SU-DHL-6 (cell line): ENCODE data around the gene ANKRD33B.

Experiments
- H2AFZ ChIP-seq: fragments of 200-600 bp; sonication (generic); 2 replicates; pipeline ENCODE4 v1.6.1; 2014; ENCODE audit warnings: low read depth, mild to moderate bottlenecking, moderate library complexity, mixed read lengths, antibody characterized with exemption, low read length; ENCODE audit not compliant: severe bottlenecking
- H3F3A ChIP-seq: fragments of 200-600 bp; shearing (Covaris generic); 2 replicates; pipeline ENCODE4 v1.6.0; 2016; ENCODE audit warnings: antibody characterized with exemption, mild to moderate bottlenecking; ENCODE audit not compliant: insufficient read depth
- H3K27ac ChIP-seq: fragments of 200-600 bp; sonication (generic); 2 replicates; pipeline ENCODE4 v1.5.1; 2016; ENCODE audit warnings: low read depth, mild to moderate bottlenecking, low read length, moderate library complexity, mixed read lengths
- H3K27me3 ChIP-seq: fragments of 200-600 bp; sonication (generic), shearing (Covaris generic); 2 replicates; pipeline ENCODE4 v1.6.0; 2014; ENCODE audit warnings: mild to moderate bottlenecking, low read length
- H3K36me3 ChIP-seq: fragments of 200-600 bp; sonication (generic); 2 replicates; pipeline ENCODE4 v1.6.1; 2014; ENCODE audit warnings: mild to moderate bottlenecking, low read length, mixed read lengths
- H3K4me2 ChIP-seq: fragments of 300-600, 200-600 bp; shearing (Covaris generic), sonication (generic); 2 replicates; pipeline ENCODE4 v1.6.0; 2014; ENCODE audit warnings: low read length, low read depth, mild to moderate bottlenecking; ENCODE audit not compliant: poor library complexity, severe bottlenecking
- H3K4me3 ChIP-seq: fragments of 200-600 bp; sonication (generic); 2 replicates; pipeline ENCODE4 v1.5.1; 2014; ENCODE audit warnings: antibody characterized with exemption, low read length, mild to moderate bottlenecking, mixed read lengths; ENCODE audit not compliant: insufficient read depth, poor library complexity, severe bottlenecking
- H3K79me2 ChIP-seq: fragments of 200-600 bp; sonication (generic); 2 replicates; pipeline ENCODE4 v1.6.1; 2014; ENCODE audit warnings: mild to moderate bottlenecking, low read length, moderate library complexity; ENCODE audit not compliant: insufficient read depth
- H3K9ac ChIP-seq: fragments of 200-600 bp; sonication (generic); 2 replicates; pipeline ENCODE4 v1.7.0; 2014; ENCODE audit warnings: mild to moderate bottlenecking, low read length
- H3K9me2 ChIP-seq: fragments of 200-600 bp; sonication (generic); replicated peaks from 2 replicates; pipeline ENCODE4 v1.6.1; 2014; ENCODE audit warnings: low read length; ENCODE audit not compliant: insufficient read depth
- H3K9me3 ChIP-seq: fragments of 200-600 bp; sonication (generic); 2 replicates; pipeline ENCODE4 v1.6.1; 2014; ENCODE audit warnings: low read length, mixed read lengths; ENCODE audit not compliant: insufficient read depth
- H4K20me1 ChIP-seq: fragments of 200-600 bp; sonication (generic); 2 replicates; pipeline ENCODE4 v1.6.1; 2014; ENCODE audit warnings: low read depth, mild to moderate bottlenecking, antibody characterized with exemption, low read length, moderate library complexity, mixed read lengths
- EZH2phosphoT487 ChIP-seq: fragments of 200-600 bp; sonication (generic), shearing (Covaris generic); conservative IDR thresholded peaks from 2 replicates; pipeline ENCODE4 v1.6.1; 2018; ENCODE audit warnings: mild to moderate bottlenecking, antibody characterized with exemption, low read length, moderate library complexity, mixed read lengths
- TF ChIP-seq, protein P1 (sequence below): fragments of 200-600 bp; sonication (generic); IDR thresholded peaks from one replicate; pipeline ENCODE4 v1.5.1; 2017; ENCODE audit warnings: antibody characterized with exemption, mild to moderate bottlenecking, low read length, moderate library complexity; ENCODE audit not compliant: insufficient read depth, poor library complexity, severe bottlenecking

ANKRD33B gene

DNA sequence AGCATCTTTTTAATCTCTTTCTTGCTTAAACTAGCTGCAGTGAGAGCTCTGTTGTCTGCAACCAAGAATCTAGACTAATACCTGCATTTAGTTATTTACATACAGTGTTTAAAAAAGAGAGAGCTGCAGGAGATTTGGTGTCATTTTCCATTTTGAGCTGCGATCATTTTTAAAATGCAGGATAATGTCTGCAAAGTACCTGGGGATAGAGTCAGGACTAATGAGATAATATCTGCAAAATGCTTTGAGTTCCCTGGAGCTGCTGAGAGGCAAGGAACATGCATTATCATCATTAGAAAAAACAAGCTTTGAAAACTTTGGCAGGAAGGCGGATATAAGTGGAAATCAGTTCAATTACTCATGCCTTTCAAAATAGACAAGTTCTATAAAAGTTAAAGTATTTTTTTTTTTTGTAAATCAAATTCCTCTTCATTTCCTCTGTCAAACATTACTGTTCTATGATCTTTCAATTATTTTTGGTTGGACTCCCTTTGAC is 21.8 kb upstream of the ANKRD33B start:
- no peaks in the 10 kb centered on the region for H3K79me2 ChIP-seq
- H3K36me3 ChIP-seq, result no peaks in the 10 kb centered on the region
- TF ChIP-seq, protein P1, sequence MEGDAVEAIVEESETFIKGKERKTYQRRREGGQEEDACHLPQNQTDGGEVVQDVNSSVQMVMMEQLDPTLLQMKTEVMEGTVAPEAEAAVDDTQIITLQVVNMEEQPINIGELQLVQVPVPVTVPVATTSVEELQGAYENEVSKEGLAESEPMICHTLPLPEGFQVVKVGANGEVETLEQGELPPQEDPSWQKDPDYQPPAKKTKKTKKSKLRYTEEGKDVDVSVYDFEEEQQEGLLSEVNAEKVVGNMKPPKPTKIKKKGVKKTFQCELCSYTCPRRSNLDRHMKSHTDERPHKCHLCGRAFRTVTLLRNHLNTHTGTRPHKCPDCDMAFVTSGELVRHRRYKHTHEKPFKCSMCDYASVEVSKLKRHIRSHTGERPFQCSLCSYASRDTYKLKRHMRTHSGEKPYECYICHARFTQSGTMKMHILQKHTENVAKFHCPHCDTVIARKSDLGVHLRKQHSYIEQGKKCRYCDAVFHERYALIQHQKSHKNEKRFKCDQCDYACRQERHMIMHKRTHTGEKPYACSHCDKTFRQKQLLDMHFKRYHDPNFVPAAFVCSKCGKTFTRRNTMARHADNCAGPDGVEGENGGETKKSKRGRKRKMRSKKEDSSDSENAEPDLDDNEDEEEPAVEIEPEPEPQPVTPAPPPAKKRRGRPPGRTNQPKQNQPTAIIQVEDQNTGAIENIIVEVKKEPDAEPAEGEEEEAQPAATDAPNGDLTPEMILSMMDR, result no peak
- no peak for TF ChIP-seq EZH2phosphoT487
- no peak overlapping the region for H3K4me3 ChIP-seq
- no peak overlapping the region for H2AFZ ChIP-seq
- H3K27me3 ChIP-seq, result no peaks in the 10 kb centered on the region
- H3K4me2 ChIP-seq, result no peak overlapping the region
- no peaks in the 10 kb centered on the region for H4K20me1 ChIP-seq
- H3K9ac ChIP-seq, result no peak overlapping the region
- H3K9me2 ChIP-seq, result no peaks in the 10 kb centered on the region
- no peaks in the 10 kb centered on the region; the same call in 1 of the 2 replicates for H3F3A ChIP-seq
- no peak overlapping the region for H3K27ac ChIP-seq
- no peaks in the 10 kb centered on the region for H3K9me3 ChIP-seq

DNA sequence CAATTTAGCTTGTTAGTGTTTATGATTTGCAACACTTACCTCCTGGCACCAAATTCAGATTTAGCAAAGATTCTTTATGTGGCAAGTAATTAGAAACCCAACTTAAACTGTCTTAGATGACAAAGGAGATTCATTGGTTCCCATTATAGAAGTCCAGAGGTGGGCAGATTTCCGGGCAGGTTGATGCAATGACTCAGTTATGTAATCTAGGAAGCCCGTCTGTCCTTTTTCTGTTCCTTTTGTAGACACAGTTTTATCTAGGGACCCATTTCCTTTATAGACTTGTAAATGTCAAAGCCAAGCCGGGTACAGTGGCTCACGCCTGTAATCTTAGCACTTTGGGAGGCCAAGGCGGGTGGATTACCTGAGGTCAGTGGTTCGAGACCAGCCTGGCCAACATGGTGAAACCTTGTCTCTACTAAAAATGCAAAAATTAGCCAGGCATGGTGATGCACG is 20.3 kb upstream of the ANKRD33B start:
- Histone ChIP-seq H3K9ac (no peak overlapping the region), H3K4me3 (no peak overlapping the region), H3K27ac (no peak overlapping the region), H3K9me3 (no peaks in the 10 kb centered on the region), H4K20me1 (no peaks in the 10 kb centered on the region), H3K79me2 (no peaks in the 10 kb centered on the region), H3K9me2 (no peaks in the 10 kb centered on the region), H2AFZ (no peak overlapping the region), H3K27me3 (no peaks in the 10 kb centered on the region), H3F3A (no peaks in the 10 kb centered on the region; the same call in 1 of the 2 replicates), H3K36me3 (no peaks in the 10 kb centered on the region), H3K4me2 (no peak overlapping the region)
- no peak for TF ChIP-seq EZH2phosphoT487
- TF ChIP-seq, protein P1, result no peak

DNA sequence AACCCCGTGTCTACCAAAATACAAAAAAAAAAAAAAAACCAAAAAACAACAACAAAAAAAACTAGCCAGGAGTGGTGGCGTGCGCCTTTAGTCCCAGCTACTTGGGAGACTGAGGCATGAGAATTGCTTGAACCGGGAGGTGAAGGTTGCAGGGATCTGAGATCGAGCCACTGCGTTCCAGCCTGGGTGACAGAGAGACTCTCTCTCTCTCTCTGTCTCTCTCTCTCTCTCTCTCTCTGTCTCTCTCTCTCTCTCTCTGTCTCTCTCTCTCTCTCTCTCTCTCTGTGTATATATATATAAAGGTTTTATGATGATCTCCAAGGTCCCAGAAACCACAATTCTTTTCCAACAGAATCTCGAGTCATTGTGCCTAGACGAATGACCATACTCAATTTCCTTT is 18.8 kb upstream of the ANKRD33B start:
- Histone ChIP-seq H3K27ac (no peak overlapping the region), H3K36me3 (no peaks in the 10 kb centered on the region), H4K20me1 (no peaks in the 10 kb centered on the region), H3F3A (no peaks in the 10 kb centered on the region; the same call in 1 of the 2 replicates), H3K4me3 (no peak overlapping the region), H3K79me2 (no peaks in the 10 kb centered on the region), H3K9me3 (no peaks in the 10 kb centered on the region), H3K27me3 (no peaks in the 10 kb centered on the region), H3K4me2 (no peak overlapping the region), H3K9me2 (no peaks in the 10 kb centered on the region), H3K9ac (no peak overlapping the region), H2AFZ (no peak overlapping the region)
- no peak for TF ChIP-seq EZH2phosphoT487
- TF ChIP-seq, protein P1, result no peak
